OCI-LY3 (cell line): ENCODE results near the gene TCEAL5.

Experiments used
- EZH2phosphoT487 ChIP-seq: fragments of 200-600 bp; shearing (Covaris generic); IDR thresholded peaks from 2 replicates; pipeline ENCODE4 v1.6.1; 2018; ENCODE audit warnings: antibody characterized with exemption, mixed run types, low read depth
- TF ChIP-seq, protein P1 (sequence below): fragments of 200-600, 300-600 bp; sonication (generic); IDR thresholded peaks from 2 replicates; pipeline ENCODE4 v1.5.1; 2014; ENCODE audit warnings: antibody characterized with exemption, low read length, low read depth

DNA sequence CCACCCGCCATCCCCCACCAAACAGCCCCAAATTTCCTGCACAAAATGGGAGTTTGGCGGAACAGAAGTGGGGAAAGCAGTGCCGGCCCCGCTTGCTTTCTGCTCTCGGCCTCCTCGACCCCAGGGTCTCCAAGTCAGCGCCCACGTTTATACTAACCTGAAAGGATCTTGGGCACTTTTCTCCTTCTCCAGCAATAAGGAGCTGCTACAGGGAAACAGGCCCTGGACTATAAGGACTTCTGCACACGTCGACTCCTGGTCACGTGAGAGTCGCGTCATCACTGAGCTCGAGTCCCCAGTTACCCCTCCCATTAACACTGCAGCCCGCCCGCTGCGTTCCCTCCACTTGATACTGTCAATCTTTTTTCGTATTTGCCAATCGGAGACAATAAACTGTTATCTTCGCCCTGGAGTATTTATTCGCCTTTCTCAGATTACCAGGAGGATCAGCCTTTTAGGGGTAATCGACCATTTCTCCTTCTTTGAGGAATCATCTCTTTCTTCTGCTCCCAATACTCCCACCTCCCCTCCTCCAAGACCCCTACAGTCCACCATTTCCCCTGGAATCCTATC lies 21.5 kb downstream of the TCEAL5 start, which contains the start of gene TCEAL8:
- TF ChIP-seq, protein P1, sequence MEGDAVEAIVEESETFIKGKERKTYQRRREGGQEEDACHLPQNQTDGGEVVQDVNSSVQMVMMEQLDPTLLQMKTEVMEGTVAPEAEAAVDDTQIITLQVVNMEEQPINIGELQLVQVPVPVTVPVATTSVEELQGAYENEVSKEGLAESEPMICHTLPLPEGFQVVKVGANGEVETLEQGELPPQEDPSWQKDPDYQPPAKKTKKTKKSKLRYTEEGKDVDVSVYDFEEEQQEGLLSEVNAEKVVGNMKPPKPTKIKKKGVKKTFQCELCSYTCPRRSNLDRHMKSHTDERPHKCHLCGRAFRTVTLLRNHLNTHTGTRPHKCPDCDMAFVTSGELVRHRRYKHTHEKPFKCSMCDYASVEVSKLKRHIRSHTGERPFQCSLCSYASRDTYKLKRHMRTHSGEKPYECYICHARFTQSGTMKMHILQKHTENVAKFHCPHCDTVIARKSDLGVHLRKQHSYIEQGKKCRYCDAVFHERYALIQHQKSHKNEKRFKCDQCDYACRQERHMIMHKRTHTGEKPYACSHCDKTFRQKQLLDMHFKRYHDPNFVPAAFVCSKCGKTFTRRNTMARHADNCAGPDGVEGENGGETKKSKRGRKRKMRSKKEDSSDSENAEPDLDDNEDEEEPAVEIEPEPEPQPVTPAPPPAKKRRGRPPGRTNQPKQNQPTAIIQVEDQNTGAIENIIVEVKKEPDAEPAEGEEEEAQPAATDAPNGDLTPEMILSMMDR: no peak
- no peak for TF ChIP-seq EZH2phosphoT487
